BJ (cell line): ENCODE measurements around the gene SOBP. TPM values are rescaled to one million over a fixed set of nuclear protein-coding genes. Genes with fewer than 3 reads are reported as not detected.

Experiments used
- CTCF ChIA-PET: fragments of 350-600 bp; formaldehyde crosslinking; extraction: SDS; loops from one replicate; lab custom pipeline; 2021; ENCODE audit warnings: antibody characterized with exemption, inconsistent platforms; lab: Yijun Ruan, JAX
- POLR2A ChIA-PET: fragments of 300-600 bp; sonication (Branson Sonifier 250); formaldehyde crosslinking; extraction: SDS; loops from one replicate; lab custom pipeline; 2021; ENCODE audit warnings: antibody characterized with exemption; lab: Charles Lee
- DNase-seq: peaks from one replicate; pipeline ENCODE4 v3.0.0-alpha.2; 2011; ENCODE audit warnings: low read depth
- H3K27me3 ChIP-seq: 2 replicates; pipeline ENCODE4 v1.6.0; 2011; ENCODE audit warnings: low read length; ENCODE audit not compliant: control insufficient read depth, insufficient read depth
- H3K36me3 ChIP-seq: 2 replicates; pipeline ENCODE4 v1.5.1; 2011; ENCODE audit warnings: low read length; ENCODE audit not compliant: control insufficient read depth, insufficient read depth
- H3K4me3 ChIP-seq: 2 replicates; pipeline ENCODE4 v1.5.1; 2011; ENCODE audit warnings: low read depth, mild to moderate bottlenecking, control low read depth, low read length
- polyA plus RNA-seq: library from polyadenylated mRNA; depleted of rRNA; stranded (reverse); fragments of >200 nt; gene quantifications from 2 replicates; pipeline ENCODE4 v1.2.3, GENCODE V29; 2011
- TF ChIP-seq, protein P1 (sequence below): IDR thresholded peaks from 2 replicates; pipeline ENCODE4 v1.5.1; 2011; ENCODE audit warnings: low read depth, mild to moderate bottlenecking, control low read depth, inconsistent platforms, low read length, moderate library complexity; ENCODE audit not compliant: insufficient read depth

Gene SOBP
- polyA plus RNA-seq, 1 experiment: not detected

DNA sequence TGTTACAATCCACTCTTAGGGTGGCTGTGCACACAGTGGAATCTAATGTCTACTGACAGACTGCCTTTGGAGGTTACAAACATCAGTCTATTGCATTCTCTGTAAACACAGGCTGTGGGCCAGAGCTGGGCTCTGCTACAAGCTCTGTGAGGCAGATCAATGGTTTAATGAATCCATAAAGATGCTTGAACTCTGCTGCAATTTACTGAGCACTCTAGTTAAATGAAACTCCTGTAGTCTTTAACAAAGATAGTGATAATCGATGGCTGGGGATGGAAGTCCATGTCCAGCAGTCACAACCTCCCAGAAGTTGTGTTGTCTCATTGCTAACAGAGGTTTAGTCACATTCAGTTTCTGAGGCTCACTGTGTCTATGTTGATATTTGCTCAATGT is 50.5 kb downstream of the SOBP start:
- ChIA-PET CTCF (no interaction called here), POLR2A (no interaction called here)
- no peak for DNase-seq

DNA sequence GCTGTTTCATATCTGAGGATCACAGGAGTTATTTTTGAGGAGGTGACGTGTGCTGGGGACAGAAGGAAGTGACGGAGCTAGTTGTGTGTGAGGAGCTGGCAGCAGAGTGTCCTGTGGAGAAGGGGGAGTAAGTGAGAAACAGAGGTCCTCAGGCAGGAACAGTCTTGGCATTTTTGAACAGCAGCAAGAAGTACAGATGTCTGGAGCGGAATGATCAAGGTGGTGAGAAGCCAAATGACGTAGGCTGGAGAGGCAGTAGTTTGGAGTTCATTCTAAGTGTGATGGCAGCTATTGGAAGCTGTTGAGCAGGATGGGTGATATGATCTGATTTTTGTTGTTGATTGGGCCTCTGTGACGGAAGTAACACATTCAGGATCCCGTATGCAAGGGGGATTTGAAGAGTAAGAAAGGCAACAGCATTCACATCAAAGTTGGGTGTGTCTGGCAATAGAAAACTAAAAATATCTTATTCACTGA is 52.3 kb downstream of the SOBP start:
- POLR2A ChIA-PET: no interaction called here
- CTCF ChIA-PET: no interaction called here

More for the DNA sequence above, 50.5 kb downstream of the SOBP start:
- Histone ChIP-seq H3K36me3 (no peaks in the 10 kb centered on the region), H3K27me3 (no peaks in the 10 kb centered on the region), H3K4me3 (no peak overlapping the region)
- TF ChIP-seq, protein P1, sequence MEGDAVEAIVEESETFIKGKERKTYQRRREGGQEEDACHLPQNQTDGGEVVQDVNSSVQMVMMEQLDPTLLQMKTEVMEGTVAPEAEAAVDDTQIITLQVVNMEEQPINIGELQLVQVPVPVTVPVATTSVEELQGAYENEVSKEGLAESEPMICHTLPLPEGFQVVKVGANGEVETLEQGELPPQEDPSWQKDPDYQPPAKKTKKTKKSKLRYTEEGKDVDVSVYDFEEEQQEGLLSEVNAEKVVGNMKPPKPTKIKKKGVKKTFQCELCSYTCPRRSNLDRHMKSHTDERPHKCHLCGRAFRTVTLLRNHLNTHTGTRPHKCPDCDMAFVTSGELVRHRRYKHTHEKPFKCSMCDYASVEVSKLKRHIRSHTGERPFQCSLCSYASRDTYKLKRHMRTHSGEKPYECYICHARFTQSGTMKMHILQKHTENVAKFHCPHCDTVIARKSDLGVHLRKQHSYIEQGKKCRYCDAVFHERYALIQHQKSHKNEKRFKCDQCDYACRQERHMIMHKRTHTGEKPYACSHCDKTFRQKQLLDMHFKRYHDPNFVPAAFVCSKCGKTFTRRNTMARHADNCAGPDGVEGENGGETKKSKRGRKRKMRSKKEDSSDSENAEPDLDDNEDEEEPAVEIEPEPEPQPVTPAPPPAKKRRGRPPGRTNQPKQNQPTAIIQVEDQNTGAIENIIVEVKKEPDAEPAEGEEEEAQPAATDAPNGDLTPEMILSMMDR: no peak

DNA sequence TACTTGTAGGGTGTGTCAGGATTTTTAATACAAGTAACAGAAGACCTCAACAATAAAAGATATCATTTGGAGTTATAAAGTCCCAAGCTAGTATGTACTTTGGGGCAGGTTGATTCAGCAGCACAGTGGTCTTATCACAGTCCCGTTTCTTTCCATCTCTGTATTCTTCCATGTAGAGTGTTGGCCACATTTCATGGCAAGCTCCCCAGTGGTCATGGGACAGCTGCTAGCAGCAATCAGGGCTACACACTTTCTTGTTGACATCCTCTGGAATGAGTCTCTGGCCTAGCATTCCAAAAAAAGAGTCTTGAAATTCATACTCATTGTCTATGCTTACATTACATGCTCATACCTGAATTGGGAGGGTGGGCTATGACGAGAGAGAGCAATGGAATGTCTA is 53.2 kb downstream of the SOBP start:
- H3K27me3 ChIP-seq: no peaks in the 10 kb centered on the region
- TF ChIP-seq, protein P1: no peak
- no peak overlapping the region for H3K4me3 ChIP-seq
- no peaks in the 10 kb centered on the region for H3K36me3 ChIP-seq
- CTCF ChIA-PET: interaction anchor here (0.8 to 1.2 kb wide), 2 partner anchors 121 to 410 kb away, joined by 3 read pairs; no protein-coding TSS in a partner anchor
- DNase-seq: no peak
- POLR2A ChIA-PET: no interaction called here

More for the DNA sequence above, 52.3 kb downstream of the SOBP start:
- Histone ChIP-seq H3K4me3 (no peak overlapping the region), H3K27me3 (no peaks in the 10 kb centered on the region), H3K36me3 (no peaks in the 10 kb centered on the region)
- TF ChIP-seq, protein P1: no peak
- no peak for DNase-seq

DNA sequence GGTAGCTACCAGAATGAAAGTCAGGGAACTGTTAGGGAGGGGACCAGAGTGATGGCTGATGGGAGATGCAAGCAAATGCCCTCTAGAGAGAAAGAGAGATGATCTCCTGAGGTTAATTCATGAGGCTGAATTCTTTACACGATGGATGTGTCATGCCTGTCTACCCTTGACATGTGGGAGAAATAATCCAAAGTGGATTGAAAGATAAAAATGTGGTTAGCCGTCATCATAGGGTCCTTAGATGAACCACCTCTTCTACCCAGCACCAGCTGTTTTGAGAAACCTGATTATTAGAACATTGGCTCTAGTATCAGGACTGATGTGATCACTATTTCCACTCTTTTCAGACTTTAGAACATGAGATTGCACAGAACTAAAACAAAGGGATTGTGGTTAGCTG is 53.6 kb downstream of the SOBP start:
- POLR2A ChIA-PET: no interaction called here
- no peaks in the 10 kb centered on the region for H3K27me3 ChIP-seq
- no peaks in the 10 kb centered on the region for H3K36me3 ChIP-seq
- TF ChIP-seq, protein P1: no peak
- DNase-seq: no peak
- H3K4me3 ChIP-seq: no peak overlapping the region
- CTCF ChIA-PET: interaction anchor here (0.8 to 1.2 kb wide), 2 partner anchors 120 to 411 kb away, joined by 3 read pairs; no protein-coding TSS in a partner anchor

DNA sequence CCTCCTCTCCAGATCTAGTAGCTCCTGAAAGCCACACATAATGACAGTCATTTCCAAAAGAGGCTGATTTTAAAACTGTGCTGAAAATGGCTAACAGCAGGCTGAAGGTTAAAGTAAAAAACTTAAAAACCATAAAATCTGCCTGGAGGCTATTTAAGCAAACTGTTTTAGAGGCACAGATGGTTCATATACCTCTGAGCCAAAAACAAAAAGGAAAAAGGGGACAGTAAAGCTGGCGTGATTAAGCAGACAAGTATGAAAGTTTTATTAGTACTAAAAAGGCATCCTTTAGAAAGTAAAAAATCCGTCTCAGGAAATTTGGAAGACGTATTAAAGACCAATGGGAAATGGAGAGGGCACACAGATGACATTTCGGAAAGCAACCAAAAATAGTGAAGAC is 55.8 kb downstream of the SOBP start:
- H3K4me3 ChIP-seq: no peak overlapping the region
- H3K27me3 ChIP-seq: no peaks in the 10 kb centered on the region
- H3K36me3 ChIP-seq: no peaks in the 10 kb centered on the region
- ChIA-PET CTCF (no interaction called here), POLR2A (no interaction called here)
- TF ChIP-seq, protein P1: no peak
- peak; percentile 54 for DNase-seq
